H9 (cell line): ENCODE measurements around the gene RPP14. TPM values are rescaled to one million over a fixed set of nuclear protein-coding genes. Genes with fewer than 3 reads are reported as not detected.

Source experiments
- DNase-seq: peaks from one replicate; pipeline ENCODE4 v3.0.0-alpha.2; 2017
- H2AFZ ChIP-seq: one replicate; pipeline ENCODE4 v1.6.1; 2013; ENCODE audit warnings: mild to moderate bottlenecking, low read length, control low read depth, moderate library complexity
- H2AK5ac ChIP-seq: 2 replicates; pipeline ENCODE4 v1.6.1; 2013; ENCODE audit warnings: low read length, control low read depth, mixed read lengths; ENCODE audit not compliant: insufficient read length
- H2BK120ac ChIP-seq: one replicate; pipeline ENCODE4 v1.6.1; 2013; ENCODE audit warnings: low read depth, mild to moderate bottlenecking, low read length, control low read depth, inconsistent platforms; ENCODE audit not compliant: poor library complexity, severe bottlenecking
- H2BK12ac ChIP-seq: 2 replicates; pipeline ENCODE4 v1.6.1; 2013; ENCODE audit warnings: low read length, control low read depth, mixed read lengths, low read depth; ENCODE audit not compliant: insufficient read length
- H2BK15ac ChIP-seq: 2 replicates; pipeline ENCODE4 v1.6.1; 2013; ENCODE audit warnings: low read depth, low read length, control low read depth
- H2BK20ac ChIP-seq: one replicate; pipeline ENCODE4 v1.6.1; 2013; ENCODE audit warnings: low read depth, mild to moderate bottlenecking, low read length, control low read depth, inconsistent platforms; ENCODE audit not compliant: poor library complexity, severe bottlenecking
- H2BK5ac ChIP-seq: 2 replicates; pipeline ENCODE4 v1.6.1; 2013; ENCODE audit warnings: low read length, control low read depth, mixed read lengths; ENCODE audit not compliant: insufficient read length
- H3K14ac ChIP-seq: 2 replicates; pipeline ENCODE4 v1.6.1; 2013; ENCODE audit warnings: low read length, control low read depth; ENCODE audit not compliant: insufficient read depth
- H3K18ac ChIP-seq: 2 replicates; pipeline ENCODE4 v1.6.1; 2013; ENCODE audit warnings: low read depth, mild to moderate bottlenecking, mixed read lengths, low read length, control low read depth; ENCODE audit not compliant: insufficient read length
- H3K23ac ChIP-seq: 2 replicates; pipeline ENCODE4 v1.6.1; 2013; ENCODE audit warnings: low read length, control low read depth, mixed read lengths, low read depth; ENCODE audit not compliant: insufficient read length
- H3K23me2 ChIP-seq: 2 replicates; pipeline ENCODE4 v1.6.1; 2013; ENCODE audit warnings: low read depth, mild to moderate bottlenecking, mixed read lengths, low read length, control low read depth; ENCODE audit not compliant: insufficient read length, poor library complexity, severe bottlenecking
- H3K27ac ChIP-seq: 2 replicates; pipeline ENCODE4 v1.5.1; 2013; ENCODE audit warnings: low read length, control low read depth, mixed read lengths, low read depth; ENCODE audit not compliant: insufficient read length
- H3K27me3 ChIP-seq: 2 replicates; pipeline ENCODE4 v1.6.1; 2013; ENCODE audit warnings: low read length, control low read depth, inconsistent platforms; ENCODE audit not compliant: insufficient read depth
- H3K4ac ChIP-seq: 2 replicates; pipeline ENCODE4 v1.6.1; 2013; ENCODE audit warnings: low read depth, mild to moderate bottlenecking, control low read depth, inconsistent platforms, low read length, moderate library complexity
- H3K4me1 ChIP-seq: 2 replicates; pipeline ENCODE4 v1.6.1; 2013; ENCODE audit warnings: low read length, control low read depth, inconsistent platforms; ENCODE audit not compliant: insufficient read depth
- H3K4me2 ChIP-seq: 2 replicates; pipeline ENCODE4 v1.6.1; 2013; ENCODE audit warnings: low read length, control low read depth, mixed read lengths; ENCODE audit not compliant: insufficient read length, insufficient read depth
- H3K56ac ChIP-seq: 2 replicates; pipeline ENCODE4 v1.6.1; 2013; ENCODE audit warnings: low read depth, mild to moderate bottlenecking, mixed read lengths, low read length, control low read depth; ENCODE audit not compliant: insufficient read length
- H3K79me1 ChIP-seq: 2 replicates; pipeline ENCODE4 v1.6.1; 2013; ENCODE audit warnings: low read depth, mild to moderate bottlenecking, moderate library complexity, low read length, control low read depth, inconsistent platforms; ENCODE audit not compliant: insufficient read depth, poor library complexity, severe bottlenecking
- H3K79me2 ChIP-seq: 2 replicates; pipeline ENCODE4 v1.6.1; 2013; ENCODE audit warnings: low read length, control low read depth, inconsistent platforms; ENCODE audit not compliant: insufficient read depth
- H3K9ac ChIP-seq: 2 replicates; pipeline ENCODE4 v1.6.1; 2013; ENCODE audit warnings: low read length, control low read depth, mixed read lengths; ENCODE audit not compliant: insufficient read length; ENCODE audit errors: extremely low read depth
- H3K9me3 ChIP-seq: one replicate; pipeline ENCODE4 v1.6.1; 2013; ENCODE audit warnings: low read depth, low read length, inconsistent platforms; ENCODE audit not compliant: control insufficient read depth
- H3T11ph ChIP-seq: one replicate; pipeline ENCODE4 v1.6.1; 2013; ENCODE audit warnings: mild to moderate bottlenecking, low read length, control low read depth, inconsistent platforms
- H4K20me1 ChIP-seq: one replicate; pipeline ENCODE4 v1.6.1; 2013; ENCODE audit not compliant: control insufficient read depth, insufficient read length, insufficient read depth
- H4K5ac ChIP-seq: 2 replicates; pipeline ENCODE4 v1.6.1; 2013; ENCODE audit warnings: low read depth, mild to moderate bottlenecking, mixed read lengths, low read length, control low read depth; ENCODE audit not compliant: insufficient read length
- H4K8ac ChIP-seq: replicated peaks from 2 replicates; pipeline ENCODE4 v1.6.1; 2013; ENCODE audit warnings: low read length, control low read depth, mixed read lengths, low read depth; ENCODE audit not compliant: insufficient read length
- H4K91ac ChIP-seq: 2 replicates; pipeline ENCODE4 v1.6.1; 2013; ENCODE audit warnings: low read depth, mild to moderate bottlenecking, moderate library complexity, mixed read lengths, low read length, control low read depth; ENCODE audit not compliant: insufficient read length
- H3K27ac Mint-ChIP-seq, 3 experiments: 2 replicates in 2 of 3; 3 replicates in 1 of 3; pipeline ENCODE4 v1.8.0; 2020 to 2021; ENCODE audit warnings: mixed read lengths in 3 of 3, mild to moderate bottlenecking in 1 of 3, moderate library complexity in 1 of 3
- H3K27me3 Mint-ChIP-seq: 2 replicates; pipeline ENCODE4 v1.8.0; 2021; ENCODE audit warnings: low read depth, mild to moderate bottlenecking, moderate library complexity, mixed read lengths
- H3K36me3 Mint-ChIP-seq, 3 experiments: 2 replicates in 2 of 3; 3 replicates in 1 of 3; pipeline ENCODE4 v1.8.0; 2020 to 2021; ENCODE audit warnings: low read depth in 3 of 3, mixed read lengths in 3 of 3; ENCODE audit not compliant: insufficient read depth in 1 of 3
- H3K4me1 Mint-ChIP-seq, 2 experiments: 2 replicates each; pipeline ENCODE4 v1.8.0; 2020; ENCODE audit warnings: mixed read lengths in 2 of 2
- H3K4me3 Mint-ChIP-seq, 2 experiments: 2 replicates in 1 of 2; 3 replicates in 1 of 2; pipeline ENCODE4 v1.8.0; 2020 to 2021; ENCODE audit warnings: mild to moderate bottlenecking in 2 of 2, mixed read lengths in 2 of 2, moderate library complexity in 1 of 2
- H3K9me3 Mint-ChIP-seq, 2 experiments: 2 replicates in 1 of 2; 3 replicates in 1 of 2; pipeline ENCODE4 v1.8.0; 2020; ENCODE audit warnings: mild to moderate bottlenecking in 2 of 2, mixed read lengths in 2 of 2, moderate library complexity in 1 of 2
- WGBS: extraction: QIAGEN DNeasy Blood & Tissue Kit; methylation state at CpG from one replicate; pipeline ENCODE4 v1.1.7; 2013; ENCODE audit warnings: missing lambda C conversion rate, low lambda C conversion rate, mixed read lengths; ENCODE audit not compliant: insufficient read length; ENCODE audit errors: extremely low coverage; 5-methylcytosine and 5-hydroxymethylcytosine counted together
- total RNA-seq: library from RNA; stranded (reverse); gene quantifications from 2 replicates; pipeline ENCODE4 v1.2.1, GENCODE V29; 2021
- TF ChIP-seq, protein P1 (sequence below): fragments of 200-600 bp; sonication (generic); conservative IDR thresholded peaks from 3 replicates; pipeline ENCODE4 v1.8.0; 2021; ENCODE audit warnings: antibody characterized with exemption, mild to moderate bottlenecking

RPP14 gene
- total RNA-seq, 1 experiment from 2014 or later = 23.9 TPM

DNA sequence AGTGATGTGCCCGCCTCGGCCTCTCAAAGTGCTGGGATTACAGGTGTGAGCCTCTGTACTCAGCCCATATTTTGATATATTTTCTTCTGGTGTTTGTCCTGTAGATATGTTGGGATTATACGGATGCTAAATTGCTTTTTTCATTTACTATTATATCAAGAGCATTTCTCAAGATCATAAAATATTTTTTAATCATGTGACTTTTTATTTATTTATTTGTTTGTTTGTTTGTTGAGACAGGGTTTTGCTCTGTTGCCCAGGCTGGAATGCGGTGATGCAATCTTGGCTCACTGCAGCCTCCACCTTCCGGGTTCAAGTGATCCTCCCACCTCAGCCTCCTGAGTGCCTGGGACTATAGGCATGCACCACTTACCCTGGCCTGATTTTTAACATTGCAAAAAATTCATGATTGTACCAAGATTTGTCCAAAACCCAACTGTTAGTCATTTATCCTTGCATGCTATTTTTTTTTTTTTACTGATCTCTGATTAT lies 23.9 kb downstream of the RPP14 start:
- Mint-ChIP-seq H3K4me1 (peaks cover 10 to 22% of the 10 kb centered on the region in 2 experiments), H3K36me3 (no peaks in the 10 kb centered on the region), H3K9me3 (no peaks in the 10 kb centered on the region), H3K27ac (no peak overlapping the region), H3K4me3 (no peak overlapping the region), H3K27me3 (peaks cover 36% of the 10 kb centered on the region)
- DNase-seq = no peak
- Histone ChIP-seq H4K91ac (no peak overlapping the region), H2BK120ac (no peak overlapping the region), H3K27me3 (no peaks in the 10 kb centered on the region; the same call in 1 of the 2 replicates), H2BK5ac (no peak overlapping the region), H3K14ac (no peak overlapping the region), H3K23me2 (peaks cover 4% of the 10 kb centered on the region), H3K4me1 (no peaks in the 10 kb centered on the region; the same call in 1 of the 2 replicates), H3K23ac (no peak overlapping the region), H2BK12ac (no peak overlapping the region), H3K79me1 (no peaks in the 10 kb centered on the region), H2AFZ (no peak overlapping the region), H3K9ac (no peak overlapping the region), H4K20me1 (no peaks in the 10 kb centered on the region), H4K5ac (no peak overlapping the region), H2BK15ac (no peak overlapping the region), H2BK20ac (no peak overlapping the region), H3K79me2 (no peaks in the 10 kb centered on the region), H3K18ac (no peak overlapping the region), H2AK5ac (no peak overlapping the region), H3K4ac (no peak overlapping the region), H3K56ac (no peak overlapping the region), H3T11ph (no peak overlapping the region), H3K4me2 (no peak overlapping the region), H3K27ac (no peak overlapping the region), H4K8ac (no peak overlapping the region), H3K9me3 (no peaks in the 10 kb centered on the region)
- no CpG with 5 or more reads among the region's 5 CpGs for WGBS
- TF ChIP-seq, protein P1, sequence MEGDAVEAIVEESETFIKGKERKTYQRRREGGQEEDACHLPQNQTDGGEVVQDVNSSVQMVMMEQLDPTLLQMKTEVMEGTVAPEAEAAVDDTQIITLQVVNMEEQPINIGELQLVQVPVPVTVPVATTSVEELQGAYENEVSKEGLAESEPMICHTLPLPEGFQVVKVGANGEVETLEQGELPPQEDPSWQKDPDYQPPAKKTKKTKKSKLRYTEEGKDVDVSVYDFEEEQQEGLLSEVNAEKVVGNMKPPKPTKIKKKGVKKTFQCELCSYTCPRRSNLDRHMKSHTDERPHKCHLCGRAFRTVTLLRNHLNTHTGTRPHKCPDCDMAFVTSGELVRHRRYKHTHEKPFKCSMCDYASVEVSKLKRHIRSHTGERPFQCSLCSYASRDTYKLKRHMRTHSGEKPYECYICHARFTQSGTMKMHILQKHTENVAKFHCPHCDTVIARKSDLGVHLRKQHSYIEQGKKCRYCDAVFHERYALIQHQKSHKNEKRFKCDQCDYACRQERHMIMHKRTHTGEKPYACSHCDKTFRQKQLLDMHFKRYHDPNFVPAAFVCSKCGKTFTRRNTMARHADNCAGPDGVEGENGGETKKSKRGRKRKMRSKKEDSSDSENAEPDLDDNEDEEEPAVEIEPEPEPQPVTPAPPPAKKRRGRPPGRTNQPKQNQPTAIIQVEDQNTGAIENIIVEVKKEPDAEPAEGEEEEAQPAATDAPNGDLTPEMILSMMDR = no peak
